ENCODE results near the gene PDS5A. TPM values are rescaled to one million over a fixed set of nuclear protein-coding genes. Genes with fewer than 3 reads are reported as not detected.
A peak's percentile ranks its signal among the peaks of the same experiment; 100 is the strongest.
"Not testable (repeated sequence)": the region's sequence is repeated elsewhere in the genome, so short reads cannot be mapped to it uniquely, and the experiment has no call there.

The PDS5A gene
- total and polyA plus RNA-seq, 8 donors: 12.1 to 42.6 (median 27.2) TPM

DNA sequence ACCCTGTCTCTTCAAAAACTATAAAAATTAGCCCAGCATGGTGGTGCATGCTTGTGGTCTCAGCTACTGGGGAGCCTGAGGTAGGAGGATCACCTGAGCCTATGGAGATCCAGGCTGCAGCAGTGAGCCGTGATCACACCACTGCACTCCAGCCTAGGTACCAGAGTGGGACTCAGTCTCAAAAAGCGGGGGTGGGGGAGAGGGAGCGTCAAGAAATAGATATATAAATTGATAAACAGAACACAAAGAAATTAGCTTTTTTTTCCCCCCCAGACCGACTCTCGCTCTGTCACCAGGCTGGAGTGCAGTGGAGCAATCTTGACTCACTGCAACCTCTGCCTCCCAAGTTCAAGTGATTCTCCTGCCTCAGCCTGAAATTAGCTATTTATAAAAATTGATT lies 14.1 kb downstream of the PDS5A start:
- H3K4me3 ChIP-seq: no peak overlapping the region
- H3K36me3 ChIP-seq: no peaks in the 10 kb centered on the region
- 89 to 98% methylated on average over 5 of the region's 5 CpGs for WGBS, 2 donors
- no peak overlapping the region for H3K27ac ChIP-seq
- no peaks in the 10 kb centered on the region for H3K27me3 ChIP-seq
- no peaks in the 10 kb centered on the region for H3K9me3 ChIP-seq
- DNase-seq: no peak
- FAIRE-seq: no peak
- intact Hi-C loops (cut with DNase I): no loop called here
- TF ChIP-seq, protein P1, sequence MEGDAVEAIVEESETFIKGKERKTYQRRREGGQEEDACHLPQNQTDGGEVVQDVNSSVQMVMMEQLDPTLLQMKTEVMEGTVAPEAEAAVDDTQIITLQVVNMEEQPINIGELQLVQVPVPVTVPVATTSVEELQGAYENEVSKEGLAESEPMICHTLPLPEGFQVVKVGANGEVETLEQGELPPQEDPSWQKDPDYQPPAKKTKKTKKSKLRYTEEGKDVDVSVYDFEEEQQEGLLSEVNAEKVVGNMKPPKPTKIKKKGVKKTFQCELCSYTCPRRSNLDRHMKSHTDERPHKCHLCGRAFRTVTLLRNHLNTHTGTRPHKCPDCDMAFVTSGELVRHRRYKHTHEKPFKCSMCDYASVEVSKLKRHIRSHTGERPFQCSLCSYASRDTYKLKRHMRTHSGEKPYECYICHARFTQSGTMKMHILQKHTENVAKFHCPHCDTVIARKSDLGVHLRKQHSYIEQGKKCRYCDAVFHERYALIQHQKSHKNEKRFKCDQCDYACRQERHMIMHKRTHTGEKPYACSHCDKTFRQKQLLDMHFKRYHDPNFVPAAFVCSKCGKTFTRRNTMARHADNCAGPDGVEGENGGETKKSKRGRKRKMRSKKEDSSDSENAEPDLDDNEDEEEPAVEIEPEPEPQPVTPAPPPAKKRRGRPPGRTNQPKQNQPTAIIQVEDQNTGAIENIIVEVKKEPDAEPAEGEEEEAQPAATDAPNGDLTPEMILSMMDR (IDR thresholded peaks at IDR 0.05): no peak
- H3K4me1 ChIP-seq: peaks cover 0 to 3% (median 0%) of the 10 kb centered on the region in 3 donors
- no peak for ATAC-seq

DNA sequence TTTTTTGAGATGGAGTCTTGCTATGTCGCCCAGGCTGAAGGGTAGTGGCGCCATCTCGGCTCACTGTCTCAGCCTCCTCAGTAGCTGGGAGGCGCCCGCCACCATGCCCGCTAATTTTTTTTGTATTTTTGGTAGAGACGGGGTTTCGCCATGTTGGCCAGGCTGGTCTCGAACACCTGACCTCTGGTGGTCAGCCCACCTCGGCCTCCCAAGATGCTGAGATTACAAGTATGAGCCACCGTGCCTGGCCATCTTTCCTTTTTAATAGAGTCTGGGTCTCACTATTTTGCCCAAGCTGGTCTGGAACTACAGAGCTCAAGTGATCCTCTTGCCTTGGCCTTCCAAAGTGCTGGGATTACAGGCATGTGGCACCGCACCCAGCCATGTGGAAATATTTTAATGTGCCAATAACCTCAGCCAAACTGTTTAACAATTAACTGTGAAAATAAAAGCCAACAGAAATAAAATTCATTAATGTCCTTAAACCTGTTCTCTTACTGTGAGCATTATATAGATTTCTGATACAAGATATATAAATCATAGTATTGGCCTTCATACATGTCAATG lies 16.3 kb downstream of the PDS5A start:
- ATAC-seq: peak in 3 of 4 donors; percentile 23 to 60 (median 31)
- H3K4me3 ChIP-seq: no peak overlapping the region
- intact Hi-C loops (cut with DNase I): no loop called here
- no peak for FAIRE-seq
- no peaks in the 10 kb centered on the region for H3K9me3 ChIP-seq
- TF ChIP-seq, protein P1 (IDR thresholded peaks at IDR 0.05): no peak
- no peak overlapping the region for H3K27ac ChIP-seq
- H3K27me3 ChIP-seq: no peaks in the 10 kb centered on the region
- DNase-seq: no peak
- peaks cover 0 to 3% (median 0%) of the 10 kb centered on the region in 3 donors for H3K4me1 ChIP-seq
- 87 to 90% methylated on average over 12 of the region's 12 CpGs for WGBS, 2 donors
- no peaks in the 10 kb centered on the region for H3K36me3 ChIP-seq

DNA sequence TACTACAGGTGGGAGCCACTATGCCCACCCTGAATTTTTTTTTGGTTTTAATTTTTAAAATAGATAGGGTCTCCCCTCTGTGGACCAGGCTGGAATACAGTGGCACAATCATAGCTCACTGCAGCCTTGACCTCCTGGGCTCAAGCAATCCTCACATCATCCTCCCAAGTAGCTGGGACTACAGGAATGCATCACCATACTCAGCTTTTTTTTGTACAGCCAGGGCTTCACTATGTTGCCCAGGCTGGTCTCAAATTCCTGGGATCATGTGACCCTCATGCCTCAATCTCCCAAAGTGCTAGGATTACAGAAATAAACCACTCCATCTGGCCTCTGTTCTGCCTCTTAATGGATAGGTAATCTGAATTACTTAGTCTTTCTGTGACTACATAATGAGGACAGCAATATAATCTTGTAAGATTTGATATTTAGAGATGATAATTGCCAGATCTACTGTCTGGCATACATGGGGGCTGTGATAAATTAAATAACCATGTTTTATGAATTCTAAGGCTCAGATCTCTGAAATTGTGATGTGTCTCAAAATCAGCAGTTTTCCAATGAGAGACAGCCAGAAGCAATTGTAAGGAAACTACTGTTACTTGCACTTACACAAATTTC lies 26.7 kb downstream of the PDS5A start:
- ATAC-seq (no peak), DNase-seq (no peak), FAIRE-seq (no peak)
- TF ChIP-seq, protein P1 (IDR thresholded peaks at IDR 0.05): no peak
- peaks cover 0 to 6% (median 5%) of the 10 kb centered on the region in 3 donors for H3K4me1 ChIP-seq
- no peaks in the 10 kb centered on the region for H3K36me3 ChIP-seq
- H3K9me3 ChIP-seq: no peaks in the 10 kb centered on the region
- H3K27me3 ChIP-seq: no peaks in the 10 kb centered on the region
- H3K27ac ChIP-seq: no peak overlapping the region
- intact Hi-C loops (cut with DNase I): no loop called here
- no peak overlapping the region for H3K4me3 ChIP-seq

DNA sequence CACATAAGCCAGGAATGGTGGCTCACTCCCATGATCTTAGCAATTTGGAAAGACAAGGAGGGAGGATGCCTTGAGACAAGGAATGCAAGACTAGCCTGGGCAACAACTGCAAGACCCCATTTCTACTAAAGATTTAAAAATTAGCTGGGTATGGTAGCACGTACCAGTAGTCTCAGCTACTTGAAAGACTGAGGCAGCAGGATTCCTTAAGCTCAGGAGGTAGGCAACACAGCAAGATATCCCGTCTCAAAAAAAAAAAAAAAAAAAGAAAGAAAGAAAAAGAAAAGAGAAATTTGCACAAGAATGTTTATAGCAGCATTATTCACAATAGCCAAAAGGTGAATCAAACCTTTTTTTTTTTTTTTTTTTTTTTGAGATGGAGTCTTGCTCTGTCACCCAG lies 29.7 kb downstream of the PDS5A start:
- TF ChIP-seq, protein P1 (IDR thresholded peaks at IDR 0.05): no peak
- DNase-seq (no peak), FAIRE-seq (no peak), ATAC-seq (no peak)
- H3K27me3 ChIP-seq: no peaks in the 10 kb centered on the region
- no peak overlapping the region for H3K27ac ChIP-seq
- 94 to 95% methylated on average over 2 of the region's 2 CpGs for WGBS, 2 donors
- H3K4me1 ChIP-seq: peaks cover 0 to 6% (median 5%) of the 10 kb centered on the region in 3 donors
- H3K4me3 ChIP-seq: no peak overlapping the region
- no peaks in the 10 kb centered on the region for H3K36me3 ChIP-seq
- intact Hi-C loops (cut with DNase I): no loop called here
- H3K9me3 ChIP-seq: no peaks in the 10 kb centered on the region

DNA sequence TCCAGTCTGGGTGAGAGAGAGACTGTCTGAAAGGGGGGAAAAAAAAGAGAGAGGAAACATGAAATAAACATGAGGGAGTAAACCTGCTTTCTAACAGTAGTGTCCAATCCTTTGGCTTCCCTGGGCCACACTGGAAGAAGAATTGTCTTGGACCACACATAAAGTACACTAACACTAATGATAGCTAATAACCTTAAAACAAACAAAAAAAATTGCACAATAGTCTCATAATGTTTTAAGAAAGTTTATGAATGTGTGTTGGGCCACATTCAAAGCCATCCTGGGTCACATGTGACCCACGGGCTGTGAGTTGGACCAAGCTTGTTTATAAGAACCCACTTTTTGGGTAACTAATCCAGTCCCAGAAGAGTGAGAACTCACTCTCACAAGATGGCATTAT lies 30.3 kb downstream of the PDS5A start:
- DNase-seq (no peak), FAIRE-seq (no peak), ATAC-seq (no peak)
- TF ChIP-seq, protein P1 (IDR thresholded peaks at IDR 0.05): no peak
- Histone ChIP-seq H3K27ac (no peak overlapping the region), H3K9me3 (no peaks in the 10 kb centered on the region), H3K36me3 (no peaks in the 10 kb centered on the region), H3K27me3 (no peaks in the 10 kb centered on the region), H3K4me1 (peaks cover 0 to 6% (median 5%) of the 10 kb centered on the region in 3 donors), H3K4me3 (no peak overlapping the region)
- intact Hi-C loops (cut with DNase I): no loop called here
- WGBS, 2 donors: 44 to 72% methylated on average over 1 of the region's 1 CpG

DNA sequence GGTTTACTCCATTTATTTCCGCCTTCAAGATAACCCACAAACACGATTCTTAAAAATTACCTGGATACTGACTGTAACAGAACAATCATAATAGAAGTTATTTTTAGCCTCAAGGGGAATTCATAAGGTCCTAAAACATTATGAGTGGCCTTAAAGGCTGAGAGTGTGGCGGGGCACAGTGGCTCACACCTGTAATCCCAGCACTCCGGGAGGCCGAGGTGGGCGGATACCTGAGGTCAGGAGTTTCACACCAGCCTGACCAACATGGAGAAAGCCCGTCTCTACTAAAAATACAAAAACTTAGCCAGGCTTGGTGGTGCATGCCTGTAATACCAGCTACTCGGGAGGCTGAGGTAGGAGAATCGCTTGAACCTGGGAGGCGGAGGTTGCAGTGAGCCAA lies 33.5 kb downstream of the PDS5A start:
- H3K9me3 ChIP-seq; DNase-seq; H3K4me3 ChIP-seq; H3K27ac ChIP-seq; intact Hi-C loops (cut with DNase I); H3K4me1 ChIP-seq; H3K27me3 ChIP-seq; H3K36me3 ChIP-seq; ATAC-seq; FAIRE-seq: not testable (repeated sequence)
- WGBS, 2 donors: 94 to 97% methylated on average over 10 of the region's 10 CpGs

Data from pancreas (tissue), 10 donors.